Stimulated activated CD8-positive, alpha-beta memory T cell treated with anti-CD3 and anti-CD28 coated beads, Interleukin-4, amount 100 ng/mL, for 48 hours (primary cell): ENCODE results near the gene DTWD1.
"Not testable (repeated sequence)": the region's sequence is repeated elsewhere in the genome, so short reads cannot be mapped to it uniquely, and the experiment has no call there.

Experiments
- DNase-seq: peaks from one replicate; pipeline ENCODE4 v3.0.0-alpha.2; 2020

DTWD1 gene

DNA sequence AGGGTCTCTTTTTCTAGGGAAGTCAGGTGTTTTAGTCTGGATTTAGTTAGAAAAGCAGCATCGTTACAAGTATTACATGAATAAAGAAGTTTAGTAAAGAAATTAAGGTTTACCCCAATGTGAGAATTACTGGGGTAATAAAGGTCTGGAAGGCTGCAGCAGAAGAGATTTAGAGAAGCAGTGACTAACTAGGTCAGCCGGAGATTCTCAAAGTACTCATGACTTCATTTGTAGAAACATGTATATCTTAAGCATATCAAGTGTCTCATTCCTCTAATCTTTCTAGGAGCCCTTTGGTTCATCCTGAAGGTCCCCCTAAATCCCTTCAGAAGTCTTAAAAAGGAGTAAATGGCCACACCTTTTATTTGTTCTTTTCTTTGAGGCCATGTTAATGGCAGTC, 26.0 kb downstream of the DTWD1 start:
- DNase-seq: no peak

DNA sequence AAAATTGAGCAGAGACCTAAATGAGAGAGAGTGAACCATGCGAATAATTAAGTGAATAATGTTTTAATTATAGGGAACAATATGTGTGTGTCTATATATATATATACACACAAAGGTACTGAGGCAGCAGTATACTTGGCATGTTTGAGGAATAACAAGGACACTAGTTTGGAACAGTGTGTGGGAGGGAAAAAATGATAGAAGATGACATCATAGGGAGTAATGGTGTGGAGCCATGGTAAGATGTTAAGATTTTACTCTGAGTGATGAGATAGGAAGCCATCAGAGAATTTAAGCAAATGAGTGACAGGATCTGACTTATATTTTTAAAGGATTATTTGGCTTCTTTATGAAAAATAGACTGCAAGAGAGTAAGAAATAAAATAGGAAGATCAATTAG, 29.1 kb downstream of the DTWD1 start:
- no peak for DNase-seq

DNA sequence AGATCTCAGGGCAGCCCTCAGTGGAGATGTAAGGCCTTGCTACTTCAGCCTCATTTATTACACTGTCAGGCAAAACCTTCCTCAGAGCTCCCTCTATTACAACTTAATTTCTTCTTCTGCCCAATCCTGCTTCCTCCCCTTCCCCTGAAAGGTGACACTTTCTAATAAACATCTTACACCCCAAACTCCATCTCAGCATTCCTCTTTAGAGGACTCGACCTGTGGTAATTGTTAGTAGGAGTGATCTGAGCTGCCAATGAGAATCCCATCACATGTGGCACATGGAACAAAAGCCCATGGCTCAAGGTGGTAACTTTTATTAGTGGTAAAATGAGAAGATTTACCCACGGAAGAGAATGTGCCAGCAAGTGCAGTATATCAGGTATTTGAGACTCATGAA, 29.8 kb downstream of the DTWD1 start:
- DNase-seq: no peak

DNA sequence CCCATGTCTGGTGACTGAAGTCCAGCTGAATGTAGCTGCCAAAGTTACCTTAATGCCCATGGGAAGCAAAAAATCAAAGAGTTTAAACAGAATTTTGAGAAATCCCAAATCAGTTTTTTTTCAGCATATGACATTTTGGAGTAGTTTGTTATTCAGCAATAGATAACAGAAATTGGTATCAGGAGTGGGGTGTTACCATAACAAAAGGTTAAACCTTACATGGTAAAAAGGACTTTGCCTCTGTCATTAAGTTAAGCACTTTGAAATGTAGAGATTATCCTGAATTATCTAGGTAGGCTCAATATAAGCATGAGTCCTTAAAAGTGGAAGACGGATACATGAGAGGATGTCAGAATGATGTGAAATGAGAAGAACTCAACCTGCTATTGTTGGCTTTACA, 32.1 kb downstream of the DTWD1 start:
- DNase-seq: no peak

DNA sequence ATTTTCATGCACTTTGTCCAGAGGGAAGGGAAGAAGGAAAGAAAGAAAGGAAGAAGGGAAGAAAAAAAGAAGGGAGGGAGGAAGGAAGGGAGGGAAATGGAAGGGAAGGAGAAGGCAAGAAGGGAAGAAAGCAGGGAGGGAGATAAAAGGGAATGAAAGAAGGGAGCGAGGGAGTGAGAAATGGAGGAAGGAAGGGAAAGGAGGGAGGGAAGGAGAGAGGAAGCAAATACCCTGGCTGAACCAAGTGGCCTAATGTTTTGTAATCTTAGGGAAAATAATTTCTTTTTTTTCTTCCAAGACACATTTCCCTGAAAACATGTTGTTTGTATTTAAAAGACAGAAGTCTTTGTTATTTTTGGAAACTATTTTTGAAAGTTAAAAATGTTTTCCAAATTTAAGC, 35.9 kb downstream of the DTWD1 start:
- no peak for DNase-seq

DNA sequence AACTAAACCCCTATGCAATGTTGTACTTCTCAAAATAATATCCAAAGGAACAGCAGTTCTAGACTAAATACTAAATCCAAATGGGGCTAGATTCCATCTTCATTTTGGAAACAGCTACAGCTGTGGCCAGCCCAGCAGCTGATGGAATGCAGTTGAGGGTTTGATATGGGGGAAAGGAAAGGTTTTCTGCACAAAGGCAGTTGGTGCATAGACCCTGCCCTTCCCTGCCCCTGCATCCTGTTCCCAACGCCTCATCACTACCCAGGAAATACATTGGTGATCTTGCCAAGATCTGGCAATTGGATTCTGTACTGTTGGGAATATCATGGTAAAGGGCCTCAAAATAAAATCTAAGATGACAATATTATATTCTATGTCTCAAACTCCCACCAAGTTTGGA, 43.9 kb downstream of the DTWD1 start:
- no peak for DNase-seq

DNA sequence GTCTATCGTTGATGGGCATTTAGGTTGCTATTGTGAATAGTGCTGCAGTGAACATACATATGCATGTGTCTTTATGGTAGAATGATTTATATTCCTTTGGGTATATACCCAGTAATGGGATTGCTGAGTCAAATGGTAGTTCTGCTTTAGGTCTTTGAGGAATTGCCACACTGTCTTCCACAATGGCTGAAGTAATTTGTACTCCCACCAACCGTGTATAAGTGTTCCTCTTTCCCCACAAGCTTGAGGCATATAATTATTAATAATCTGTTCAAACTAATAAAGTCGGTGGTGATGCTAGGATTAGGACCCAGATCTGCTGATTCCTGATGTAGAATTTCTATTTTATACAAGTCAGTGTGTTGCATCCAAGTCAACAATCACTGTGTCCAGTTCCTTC, 45.6 kb downstream of the DTWD1 start:
- not testable (repeated sequence) for DNase-seq

DNA sequence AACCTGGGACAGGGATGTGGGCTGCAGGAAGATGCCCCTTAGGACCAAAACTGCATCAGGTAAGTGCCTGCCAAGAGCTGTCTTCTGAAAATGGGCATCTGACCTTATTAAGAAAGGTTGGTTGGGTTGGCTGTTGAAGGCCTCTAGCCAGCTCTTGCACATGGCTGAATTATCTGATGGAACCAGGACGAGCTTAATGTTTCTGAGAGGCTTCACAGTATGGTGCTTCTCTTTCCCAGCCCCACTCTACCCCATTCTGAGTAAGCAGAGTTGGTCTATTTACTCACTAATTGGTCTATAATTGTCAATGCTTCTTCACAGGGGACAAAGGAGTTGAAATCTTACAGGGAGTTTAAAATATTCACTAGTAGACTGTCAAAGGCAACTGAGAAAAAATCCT, 48.4 kb downstream of the DTWD1 start:
- DNase-seq: no peak

DNA sequence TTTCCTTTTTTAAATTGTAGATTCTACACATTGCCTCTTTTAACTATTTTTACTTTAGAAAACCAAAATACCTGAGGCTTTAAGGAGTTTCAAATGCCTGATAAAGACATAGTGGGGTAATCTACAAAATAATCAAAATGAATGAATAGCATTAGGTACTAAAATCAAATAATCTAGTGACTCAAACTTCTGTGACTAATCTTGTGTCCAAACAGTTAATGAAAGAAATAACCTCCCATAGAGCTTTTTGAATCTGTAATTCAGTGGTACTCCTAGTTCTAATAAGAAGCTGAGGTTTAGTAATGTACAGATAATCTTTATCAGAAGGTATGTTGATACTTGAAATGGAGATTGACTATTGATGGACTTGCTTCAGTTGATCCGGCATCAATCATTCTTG, 53.0 kb downstream of the DTWD1 start:
- DNase-seq: no peak

DNA sequence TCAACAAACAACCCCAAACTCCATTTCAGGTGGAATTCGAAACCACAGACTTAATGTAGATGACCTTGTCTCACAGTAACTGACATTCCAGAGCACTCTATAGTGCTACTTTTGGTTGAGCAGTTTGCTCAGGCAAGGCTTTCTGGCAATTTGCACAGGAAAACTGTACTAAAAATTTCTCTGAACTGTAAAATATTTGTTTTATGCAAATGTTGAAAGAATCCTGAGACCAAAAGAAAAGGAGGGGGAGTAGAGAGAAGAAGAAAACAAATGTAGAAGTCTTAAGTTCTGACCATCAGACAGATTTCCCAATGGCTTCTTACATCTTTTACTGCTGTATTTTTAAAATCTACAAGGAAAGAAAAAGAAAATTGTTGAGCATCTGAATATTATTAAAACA, 53.5 kb downstream of the DTWD1 start:
- DNase-seq: no peak

DNA sequence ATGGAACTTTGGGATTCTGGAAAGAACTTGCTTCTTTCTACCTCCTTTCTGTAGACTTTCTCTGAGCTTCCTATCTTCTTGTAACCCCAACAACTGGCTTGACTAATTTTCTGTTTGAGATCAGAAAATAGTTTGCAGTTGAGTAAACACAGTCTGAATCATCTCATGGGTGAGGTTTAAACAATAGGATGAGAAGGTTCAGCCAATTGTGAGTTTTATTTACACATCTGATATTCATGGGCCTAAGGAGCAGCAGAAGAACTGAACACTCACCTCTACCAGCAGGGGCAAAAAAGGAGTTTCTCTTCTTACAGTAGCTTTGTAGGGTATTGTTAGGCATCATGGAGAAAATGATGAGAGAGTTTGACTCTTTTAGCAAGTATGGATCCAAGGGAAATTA, 54.2 kb downstream of the DTWD1 start:
- DNase-seq: no peak

DNA sequence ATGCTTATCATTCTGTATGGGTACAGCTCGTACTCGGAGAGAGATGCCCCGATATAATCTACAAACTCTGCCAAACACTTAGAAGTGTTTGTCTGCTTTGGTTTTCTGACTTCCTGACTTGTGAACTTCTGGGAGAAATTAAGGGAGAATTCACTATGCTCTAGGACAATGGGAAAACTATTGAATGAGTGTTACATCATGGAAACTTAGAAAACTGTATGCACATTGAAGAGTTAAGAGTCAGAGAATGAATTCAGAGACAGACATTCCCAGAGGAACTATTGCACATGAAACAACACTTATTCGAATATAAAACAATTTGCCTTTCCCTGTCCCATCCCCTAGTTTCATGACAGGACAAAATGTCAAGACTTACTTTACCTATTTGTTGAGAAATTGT, 57.8 kb downstream of the DTWD1 start:
- DNase-seq: no peak

DNA sequence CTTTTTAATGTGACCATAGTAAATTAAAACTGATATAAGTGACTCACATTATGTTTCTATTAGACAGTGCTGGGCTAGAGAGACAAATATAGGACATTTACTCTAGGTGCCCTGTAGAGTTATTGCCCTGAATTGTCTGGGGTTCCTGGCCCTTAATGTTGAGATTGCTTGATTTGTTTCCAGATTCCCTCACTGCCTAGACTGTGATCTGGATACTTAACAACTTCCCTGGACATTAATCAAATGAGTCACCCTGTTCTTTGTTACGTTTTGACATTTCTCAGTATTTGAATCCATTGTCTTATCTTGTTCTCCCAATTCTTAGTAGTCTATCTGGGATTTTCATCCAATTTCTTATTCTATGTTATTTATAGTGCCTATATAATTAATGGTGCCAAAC, 65.8 kb downstream of the DTWD1 start:
- DNase-seq: no peak

DNA sequence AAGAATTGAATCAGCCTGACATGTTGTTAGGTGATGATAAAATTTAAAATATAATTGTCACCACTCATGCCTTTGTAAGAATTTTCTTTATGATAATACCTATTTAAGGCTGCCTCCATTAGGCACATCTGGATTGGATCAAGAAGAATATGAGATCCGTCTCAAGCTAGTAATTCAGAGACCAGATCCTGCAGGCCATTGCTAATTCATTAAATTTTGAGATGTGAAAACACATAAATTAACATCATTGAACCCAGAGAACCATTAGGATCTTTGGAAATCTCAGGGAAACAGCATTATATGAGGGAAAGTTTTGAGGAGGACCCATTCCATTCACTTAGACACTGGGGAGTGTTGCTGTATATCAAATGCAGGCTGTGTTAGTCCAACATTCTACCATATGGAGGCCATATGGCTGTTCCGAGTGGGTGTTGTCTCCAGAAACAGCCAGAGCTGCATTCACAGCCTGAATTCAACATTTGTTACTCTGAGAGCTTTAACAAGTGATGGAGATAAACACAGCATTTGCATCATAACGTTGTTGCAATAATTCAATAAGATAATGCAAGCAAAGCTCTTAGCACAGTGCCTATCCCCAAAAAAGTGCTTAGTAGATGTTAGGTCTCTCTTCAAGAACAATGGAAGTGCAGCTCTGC, 67.4 kb downstream of the DTWD1 start:
- DNase-seq: no peak

DNA sequence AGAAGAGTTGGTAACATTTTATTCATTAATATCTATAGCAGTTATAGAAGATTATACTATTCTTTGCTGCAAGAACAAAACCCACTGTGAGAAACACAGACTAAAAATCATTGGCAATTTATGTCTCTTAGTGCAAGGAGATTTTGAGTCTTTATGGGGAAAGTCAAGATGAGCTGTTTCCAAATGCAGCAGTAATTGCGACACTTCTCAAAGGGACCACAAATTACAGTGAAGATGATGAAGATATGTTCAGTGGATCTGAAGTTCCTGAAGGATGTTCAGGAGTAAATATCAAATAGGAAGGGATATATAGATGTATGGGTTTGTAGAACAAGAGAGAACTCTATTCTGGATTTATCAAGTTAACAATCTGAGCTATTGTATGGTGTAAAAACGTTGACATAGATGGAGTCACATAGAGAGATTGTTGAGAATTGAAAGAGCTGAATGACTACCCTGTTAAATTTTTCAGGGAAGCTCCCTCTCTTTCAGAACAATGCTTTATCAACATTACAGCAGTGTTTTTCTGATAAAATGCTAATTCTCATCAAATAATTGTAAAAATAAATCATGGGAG, 71.8 kb downstream of the DTWD1 start:
- no peak for DNase-seq

DNA sequence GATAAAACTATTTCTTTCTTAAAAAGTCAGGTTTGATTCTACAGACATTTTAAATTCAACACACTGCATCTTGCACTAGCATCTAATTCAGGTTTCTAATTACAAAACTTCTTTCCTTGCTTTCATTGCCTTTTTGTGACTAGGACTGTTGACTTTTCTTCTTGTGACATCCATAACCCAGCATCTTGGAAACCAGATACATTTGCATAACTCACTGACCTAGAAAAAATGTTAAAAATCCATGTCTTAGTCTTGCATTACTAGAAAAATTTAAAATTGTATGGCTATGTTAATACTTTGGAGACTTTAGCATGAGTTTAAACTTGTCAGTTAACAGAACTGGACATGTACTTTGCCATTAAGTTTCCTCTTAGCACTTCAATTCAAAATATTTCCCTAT, 72.7 kb downstream of the DTWD1 start:
- no peak for DNase-seq

DNA sequence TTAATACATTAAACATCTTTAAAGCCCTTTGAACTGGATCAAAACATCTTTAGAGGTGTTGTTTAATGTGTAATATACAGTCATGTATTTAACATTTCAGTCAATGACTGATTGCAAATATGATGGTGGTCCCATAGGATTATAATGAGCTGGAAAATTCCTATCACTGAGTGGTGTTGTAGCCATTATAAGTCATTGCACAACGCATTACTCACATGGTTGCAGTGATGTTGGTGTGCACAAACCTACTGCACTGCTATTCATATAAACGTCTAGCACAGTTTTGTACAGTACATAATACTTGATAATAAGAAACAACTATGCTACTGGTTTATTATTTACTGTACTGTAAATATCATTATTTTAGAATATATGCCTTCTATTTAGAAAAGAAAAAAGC, 75.6 kb downstream of the DTWD1 start:
- no peak for DNase-seq

DNA sequence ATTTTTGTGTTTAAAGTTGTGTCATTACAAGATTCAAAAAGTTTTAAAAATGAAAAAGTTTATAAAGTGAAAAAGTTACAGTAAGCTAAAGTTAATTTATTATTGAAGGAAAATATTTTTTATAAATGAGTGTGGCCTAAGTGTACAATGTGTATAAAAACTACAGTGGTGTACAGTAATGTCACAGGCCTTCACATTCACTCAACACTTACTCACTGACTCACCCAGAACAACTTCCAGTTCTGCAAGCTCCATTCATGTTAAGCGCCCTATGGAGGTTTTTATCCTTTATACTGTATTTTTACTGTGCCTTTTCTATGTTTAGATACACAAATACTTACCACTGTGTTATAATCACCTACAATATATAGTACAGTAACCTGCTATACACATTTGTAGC, 76.3 kb downstream of the DTWD1 start:
- no peak for DNase-seq

DNA sequence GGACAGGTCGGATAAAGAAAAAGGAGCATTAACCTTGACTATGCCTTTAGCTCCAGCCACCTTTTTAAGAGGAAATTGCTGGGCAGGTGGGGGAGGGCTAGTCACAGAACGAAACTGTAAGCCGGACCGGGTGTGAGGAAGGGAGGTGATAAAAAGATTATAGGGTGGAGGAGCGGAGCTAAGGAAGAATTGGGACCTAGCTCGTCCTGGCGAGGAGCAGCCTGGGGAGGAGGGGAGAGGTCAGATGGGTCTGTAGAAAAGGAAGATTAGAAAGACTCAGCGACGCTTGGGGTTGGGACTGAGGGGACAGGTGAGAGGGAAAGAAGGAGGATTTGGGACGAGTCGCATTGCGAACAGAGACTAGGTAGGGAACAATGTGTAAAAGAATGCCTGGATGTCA, 82.1 kb downstream of the DTWD1 start:
- not testable (repeated sequence) for DNase-seq
